Sigmoid colon (tissue), 7 donors: ENCODE data around the gene KCNJ6. TPM values are rescaled to one million over a fixed set of nuclear protein-coding genes. Genes with fewer than 3 reads are reported as not detected.

Source experiments
- DNase-seq: peaks from one replicate; pipeline ENCODE4 v3.0.0-alpha.2; 2019
- H3K27ac ChIP-seq, 4 donors: fragments of 200-600 bp; sonication (generic); one replicate each; pipeline ENCODE4 v1.5.1; 2016 to 2019; ENCODE audit warnings: mild to moderate bottlenecking in 1 of 4
- H3K27me3 ChIP-seq, 3 donors: fragments of 200-600 bp; sonication (generic); one replicate each; pipeline ENCODE4 v1.5.1; 2019; ENCODE audit warnings: mild to moderate bottlenecking in 1 of 3
- H3K36me3 ChIP-seq, 4 donors: fragments of 200-600 bp; sonication (generic); one replicate each; pipeline ENCODE4 v1.5.1; 2016 to 2019
- H3K4me1 ChIP-seq, 4 donors: fragments of 200-600 bp; sonication (generic); one replicate each; pipeline ENCODE4 v1.5.1; 2017 to 2019
- H3K4me3 ChIP-seq, 4 donors: fragments of 200-600 bp; sonication (generic); one replicate each; pipeline ENCODE4 v1.5.1; 2017 to 2019; ENCODE audit warnings: mild to moderate bottlenecking in 2 of 4, moderate library complexity in 1 of 4
- H3K9me3 ChIP-seq, 4 donors: fragments of 200-600 bp in 3 of 4; sonication (generic) in 3 of 4; one replicate each; pipeline versions ENCODE4 v1.5.1 to v1.6.1; 2013 to 2019
- EP300 ChIP-seq, 4 donors: sonication (generic); formaldehyde crosslinking; IDR thresholded peaks; one replicate each; pipeline ENCODE4 v1.6.1; 2017; ENCODE audit warnings: antibody characterized with exemption in 4 of 4
- POLR2A ChIP-seq, 2 donors: fragments of 450-650 bp; IDR thresholded peaks; one replicate each; pipeline ENCODE4 v1.6.1; 2016; ENCODE audit warnings: antibody characterized with exemption in 2 of 2, mild to moderate bottlenecking in 2 of 2, moderate library complexity in 2 of 2
- POLR2AphosphoS5 ChIP-seq, 4 donors: sonication (generic); formaldehyde crosslinking; IDR thresholded peaks; one replicate each; pipeline ENCODE4 v1.6.1; 2017; ENCODE audit warnings: antibody characterized with exemption in 4 of 4
- WGBS, 2 donors: extraction: QIAGEN DNeasy Blood & Tissue Kit; methylation state at CpG; one replicate each; pipeline ENCODE4 v1.1.7; 2013; 5-methylcytosine and 5-hydroxymethylcytosine counted together
- intact Hi-C: fragments of 100-400 bp; cut with DNase I; formaldehyde crosslinking; loops from one replicate; pipeline ENCODE4 v1.15.1; 2023
- polyA plus RNA-seq, 3 donors: library from polyadenylated mRNA; stranded (reverse); fragments of 200-250 nt; gene quantifications; one replicate each; pipeline ENCODE4 v1.2.3, GENCODE V29; 2013
- total RNA-seq, 4 donors: library from RNA; depleted of rRNA; stranded (reverse); fragments of >200 nt; gene quantifications; one replicate each; pipeline ENCODE4 v1.1.0, GENCODE V29; 2016
- TF ChIP-seq, protein P1 (sequence below), 4 experiments: fragments of 450-650 bp in 3 of 4; fragments of 200-600 bp in 1 of 4; IDR thresholded peaks; one replicate each; pipeline ENCODE4 v1.5.1; 2016 to 2019; ENCODE audit warnings: antibody characterized with exemption in 4 of 4, mild to moderate bottlenecking in 3 of 4, moderate library complexity in 2 of 4
- donor health status: healthy with polysubstance abuse.
- donor health status: Bipolar disorder and iron deficiency.
- donor health status: healthy.

Gene KCNJ6
- total and polyA plus RNA-seq, 7 donors = under 0.01 to 0.04 (median under 0.01) TPM; not detected in 2

DNA sequence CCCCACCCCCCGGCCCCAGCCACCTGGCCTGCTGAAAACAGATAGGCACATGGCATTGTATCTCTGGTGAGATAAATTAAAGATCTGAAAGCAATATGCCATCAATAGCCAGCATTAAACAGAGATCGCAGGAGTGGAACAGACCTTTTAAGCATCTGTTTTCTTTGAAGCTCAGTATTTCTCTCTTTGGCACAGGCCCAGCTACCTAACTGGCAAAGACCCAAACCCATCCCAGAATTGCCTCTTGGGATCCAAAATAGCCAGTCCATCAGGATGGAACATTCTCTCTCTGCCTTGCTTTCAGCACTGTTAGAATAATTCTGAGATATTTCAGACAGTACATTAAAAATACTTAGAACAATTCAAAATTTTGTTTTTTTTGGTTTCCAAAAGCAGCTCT lies 46.0 kb downstream of the KCNJ6 start:
- no peaks in the 10 kb centered on the region for H3K9me3 ChIP-seq
- intact Hi-C loops = no loop called here
- H3K4me1 ChIP-seq = peaks cover 0 to 6% (median 0%) of the 10 kb centered on the region in 4 donors
- H3K4me3 ChIP-seq = no peak overlapping the region
- DNase-seq = no peak
- TF ChIP-seq POLR2A (IDR thresholded peaks at IDR 0.05) (no peak), EP300 (IDR thresholded peaks at IDR 0.05) (no peak), POLR2AphosphoS5 (IDR thresholded peaks at IDR 0.05) (no peak)
- TF ChIP-seq, protein P1, sequence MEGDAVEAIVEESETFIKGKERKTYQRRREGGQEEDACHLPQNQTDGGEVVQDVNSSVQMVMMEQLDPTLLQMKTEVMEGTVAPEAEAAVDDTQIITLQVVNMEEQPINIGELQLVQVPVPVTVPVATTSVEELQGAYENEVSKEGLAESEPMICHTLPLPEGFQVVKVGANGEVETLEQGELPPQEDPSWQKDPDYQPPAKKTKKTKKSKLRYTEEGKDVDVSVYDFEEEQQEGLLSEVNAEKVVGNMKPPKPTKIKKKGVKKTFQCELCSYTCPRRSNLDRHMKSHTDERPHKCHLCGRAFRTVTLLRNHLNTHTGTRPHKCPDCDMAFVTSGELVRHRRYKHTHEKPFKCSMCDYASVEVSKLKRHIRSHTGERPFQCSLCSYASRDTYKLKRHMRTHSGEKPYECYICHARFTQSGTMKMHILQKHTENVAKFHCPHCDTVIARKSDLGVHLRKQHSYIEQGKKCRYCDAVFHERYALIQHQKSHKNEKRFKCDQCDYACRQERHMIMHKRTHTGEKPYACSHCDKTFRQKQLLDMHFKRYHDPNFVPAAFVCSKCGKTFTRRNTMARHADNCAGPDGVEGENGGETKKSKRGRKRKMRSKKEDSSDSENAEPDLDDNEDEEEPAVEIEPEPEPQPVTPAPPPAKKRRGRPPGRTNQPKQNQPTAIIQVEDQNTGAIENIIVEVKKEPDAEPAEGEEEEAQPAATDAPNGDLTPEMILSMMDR (IDR thresholded peaks at IDR 0.05) = no peak
- H3K27me3 ChIP-seq = peaks cover 0 to 4% (median 0%) of the 10 kb centered on the region in 3 donors
- no peak overlapping the region for H3K27ac ChIP-seq
- H3K36me3 ChIP-seq = no peaks in the 10 kb centered on the region
- 82 to 88% methylated on average over 2 of the region's 2 CpGs for WGBS, 2 donors

DNA sequence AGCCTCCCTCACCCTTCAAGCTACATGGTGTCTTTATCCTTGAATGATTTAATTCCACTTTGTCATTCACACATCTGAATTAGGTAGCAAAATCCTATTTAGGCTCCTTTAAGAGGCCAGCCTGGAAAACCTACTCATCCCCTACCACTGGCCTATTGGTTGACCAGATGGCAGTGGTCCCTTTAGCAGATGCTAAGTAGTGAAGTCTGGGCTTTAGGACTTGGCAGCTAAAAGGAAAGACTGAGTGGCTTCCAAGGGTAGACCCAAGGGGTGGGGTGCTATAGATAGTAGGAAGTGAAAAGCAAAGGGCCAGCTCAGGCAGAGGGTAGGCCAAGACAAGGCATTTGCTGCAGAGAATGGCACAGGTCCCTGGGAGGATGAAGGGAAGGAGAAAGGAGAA lies 46.6 kb downstream of the KCNJ6 start:
- no peak for DNase-seq
- Histone ChIP-seq H3K9me3 (no peaks in the 10 kb centered on the region), H3K4me3 (no peak overlapping the region), H3K27ac (no peak overlapping the region), H3K27me3 (peaks cover 0 to 4% (median 0%) of the 10 kb centered on the region in 3 donors), H3K4me1 (peaks cover 0 to 6% (median 0%) of the 10 kb centered on the region in 4 donors), H3K36me3 (no peaks in the 10 kb centered on the region)
- intact Hi-C loops = no loop called here
- TF ChIP-seq POLR2AphosphoS5 (IDR thresholded peaks at IDR 0.05) = no peak
- no peak for TF ChIP-seq EP300 (IDR thresholded peaks at IDR 0.05)
- TF ChIP-seq POLR2A (IDR thresholded peaks at IDR 0.05) = no peak
- TF ChIP-seq, protein P1 (IDR thresholded peaks at IDR 0.05) = no peak

DNA sequence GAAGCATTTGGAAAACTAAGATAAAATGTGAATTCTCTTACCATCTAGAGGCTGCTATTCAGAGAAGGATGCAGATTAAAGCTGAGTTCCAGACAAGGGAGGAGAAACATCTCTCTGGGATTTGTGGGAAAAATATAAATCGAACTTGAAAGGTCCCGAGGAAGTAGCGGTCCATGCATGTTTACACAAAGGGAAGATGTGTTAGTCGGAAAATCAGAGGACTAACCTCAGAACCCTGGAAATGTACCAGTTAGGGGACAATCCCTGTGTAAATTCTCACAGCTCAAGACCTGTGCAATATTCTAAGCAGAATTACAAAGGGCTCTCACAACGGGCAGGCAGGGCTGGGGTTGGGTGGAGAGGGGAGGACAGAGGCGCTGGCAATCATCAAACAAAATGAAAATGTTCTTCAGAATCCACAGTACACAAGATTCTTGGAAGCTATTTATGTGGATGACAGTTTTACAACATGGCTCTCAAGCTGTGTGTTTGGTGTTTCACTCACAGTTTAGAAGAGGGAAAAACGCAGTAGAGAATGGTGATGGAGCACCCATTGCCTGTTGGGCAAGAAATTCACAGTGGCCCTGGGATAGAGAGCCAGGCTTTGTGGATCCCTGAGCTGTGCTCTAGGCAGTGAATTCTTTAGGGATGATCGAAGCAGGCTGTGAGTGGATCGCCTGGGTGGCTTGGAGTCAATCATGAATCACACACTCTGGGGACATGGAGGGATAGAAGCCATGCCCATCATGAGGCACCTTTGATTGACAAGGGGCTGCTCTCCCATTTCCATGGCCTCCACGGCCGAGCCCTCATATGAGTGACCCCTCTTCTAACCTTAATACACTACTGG lies 47.6 kb downstream of the KCNJ6 start:
- TF ChIP-seq EP300 (IDR thresholded peaks at IDR 0.05) = no peak
- TF ChIP-seq POLR2A (IDR thresholded peaks at IDR 0.05) = no peak
- no peak for TF ChIP-seq POLR2AphosphoS5 (IDR thresholded peaks at IDR 0.05)
- TF ChIP-seq, protein P1 (IDR thresholded peaks at IDR 0.05) = no peak
- intact Hi-C loops = no loop called here
- 64 to 67% methylated on average over 11 of the region's 11 CpGs for WGBS, 2 donors
- H3K27ac ChIP-seq = no peak overlapping the region
- no peak for DNase-seq
- peaks cover 0 to 6% (median 0%) of the 10 kb centered on the region in 4 donors for H3K4me1 ChIP-seq
- H3K4me3 ChIP-seq = no peak overlapping the region
- peaks cover 0 to 4% (median 0%) of the 10 kb centered on the region in 3 donors for H3K27me3 ChIP-seq
- no peaks in the 10 kb centered on the region for H3K9me3 ChIP-seq
- H3K36me3 ChIP-seq = no peaks in the 10 kb centered on the region

DNA sequence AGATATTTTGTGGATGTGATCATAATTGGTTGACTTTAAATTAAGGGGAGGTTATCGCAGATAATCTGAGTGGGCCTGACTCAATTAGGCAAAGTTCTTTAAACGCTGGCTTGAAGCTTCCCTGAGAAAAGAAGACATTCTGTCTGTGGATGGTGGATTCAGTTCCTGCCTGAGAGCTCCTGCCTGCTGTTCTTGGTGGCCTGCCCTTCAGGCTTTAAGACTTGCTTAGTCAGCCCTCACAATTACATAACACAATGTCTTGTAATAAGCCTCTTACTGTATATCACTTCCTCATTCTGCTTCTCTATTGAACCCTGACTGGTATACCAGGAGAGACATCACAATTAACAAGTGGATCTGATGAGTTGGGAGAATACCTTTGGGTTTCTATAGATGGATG lies 50.2 kb downstream of the KCNJ6 start:
- no peaks in the 10 kb centered on the region for H3K36me3 ChIP-seq
- H3K27me3 ChIP-seq = peaks cover 0 to 4% (median 0%) of the 10 kb centered on the region in 3 donors
- H3K27ac ChIP-seq = no peak overlapping the region
- no peak overlapping the region for H3K4me3 ChIP-seq
- intact Hi-C loops = no loop called here
- no peak for DNase-seq
- H3K9me3 ChIP-seq = peaks cover 0 to 2% (median 0%) of the 10 kb centered on the region in 4 donors
- WGBS, 2 donors = 71 to 83% methylated on average over 2 of the region's 2 CpGs
- peaks cover 0 to 6% (median 0%) of the 10 kb centered on the region in 4 donors for H3K4me1 ChIP-seq
- TF ChIP-seq EP300 (IDR thresholded peaks at IDR 0.05) = no peak
- TF ChIP-seq POLR2A (IDR thresholded peaks at IDR 0.05) = no peak
- TF ChIP-seq, protein P1 (IDR thresholded peaks at IDR 0.05) = no peak
- TF ChIP-seq POLR2AphosphoS5 (IDR thresholded peaks at IDR 0.05) = no peak
